ENCODE results near the gene TLE7. TPM values are rescaled to one million over a fixed set of nuclear protein-coding genes. Genes with fewer than 3 reads are reported as not detected.
A peak's percentile ranks its signal among the peaks of the same experiment; 100 is the strongest.

Gene TLE7
- total RNA-seq, 1 experiment from 2014 or later: not detected

DNA sequence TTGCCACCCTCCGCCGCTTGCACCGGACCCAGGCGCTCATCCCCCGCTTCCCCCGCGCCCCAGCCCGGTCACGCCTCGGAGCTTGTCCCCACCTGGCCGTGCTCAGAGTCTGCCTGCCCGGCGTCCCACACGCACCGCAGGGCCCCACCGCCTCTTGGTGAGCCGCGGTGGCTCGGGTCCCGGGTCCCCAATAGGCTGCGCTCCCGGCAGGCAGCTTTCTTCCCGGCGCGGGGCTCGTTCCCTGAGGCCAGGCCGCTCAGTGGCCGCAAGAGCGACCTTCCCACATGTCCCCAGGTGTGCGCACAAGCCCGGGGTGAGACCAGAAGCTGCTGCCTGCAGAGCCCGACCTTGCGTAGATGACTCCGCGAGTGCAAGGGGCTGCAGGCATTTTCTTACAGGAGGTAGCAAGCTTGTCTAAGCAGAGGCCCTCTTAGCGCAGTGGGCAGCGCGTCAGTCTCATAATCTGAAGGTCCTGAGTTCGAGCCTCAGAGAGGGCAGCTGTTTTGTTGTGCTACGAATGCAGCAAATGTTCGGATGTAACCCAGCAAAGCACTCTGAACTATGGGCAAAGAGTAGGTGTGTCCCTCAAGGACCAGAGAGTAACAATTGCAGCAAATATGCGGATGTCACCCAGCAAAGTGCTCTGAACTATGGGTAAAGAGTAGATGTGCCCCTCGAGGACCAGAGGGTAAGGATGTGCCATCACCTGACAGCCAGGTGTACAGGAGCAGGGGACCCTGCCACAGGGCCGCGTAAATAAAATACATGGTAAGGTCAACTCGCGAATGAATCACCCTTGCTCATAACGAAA is 15.6 kb downstream of the TLE7 start:
- no peaks in the 10 kb centered on the region for H3K9me3 Mint-ChIP-seq (ENCODE audit: low read depth, unreplicated experiment)
- no TSS peak for BruUV-seq (replicated peaks)
- peak overlapping the region; percentile 95 for H3K27ac Mint-ChIP-seq (ENCODE audit: unreplicated experiment)
- peaks cover 14% of the 10 kb centered on the region for H3K4me1 Mint-ChIP-seq (ENCODE audit: low read depth, unreplicated experiment)
- peaks cover 71% of the 10 kb centered on the region for H3K27me3 Mint-ChIP-seq (ENCODE audit: unreplicated experiment)
- peaks cover 12% of the 10 kb centered on the region for H3K36me3 Mint-ChIP-seq (ENCODE audit: insufficient read depth, unreplicated experiment)
- TF ChIP-seq, protein P1, sequence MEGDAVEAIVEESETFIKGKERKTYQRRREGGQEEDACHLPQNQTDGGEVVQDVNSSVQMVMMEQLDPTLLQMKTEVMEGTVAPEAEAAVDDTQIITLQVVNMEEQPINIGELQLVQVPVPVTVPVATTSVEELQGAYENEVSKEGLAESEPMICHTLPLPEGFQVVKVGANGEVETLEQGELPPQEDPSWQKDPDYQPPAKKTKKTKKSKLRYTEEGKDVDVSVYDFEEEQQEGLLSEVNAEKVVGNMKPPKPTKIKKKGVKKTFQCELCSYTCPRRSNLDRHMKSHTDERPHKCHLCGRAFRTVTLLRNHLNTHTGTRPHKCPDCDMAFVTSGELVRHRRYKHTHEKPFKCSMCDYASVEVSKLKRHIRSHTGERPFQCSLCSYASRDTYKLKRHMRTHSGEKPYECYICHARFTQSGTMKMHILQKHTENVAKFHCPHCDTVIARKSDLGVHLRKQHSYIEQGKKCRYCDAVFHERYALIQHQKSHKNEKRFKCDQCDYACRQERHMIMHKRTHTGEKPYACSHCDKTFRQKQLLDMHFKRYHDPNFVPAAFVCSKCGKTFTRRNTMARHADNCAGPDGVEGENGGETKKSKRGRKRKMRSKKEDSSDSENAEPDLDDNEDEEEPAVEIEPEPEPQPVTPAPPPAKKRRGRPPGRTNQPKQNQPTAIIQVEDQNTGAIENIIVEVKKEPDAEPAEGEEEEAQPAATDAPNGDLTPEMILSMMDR (IDR thresholded peaks at IDR 0.05; ENCODE audit: unreplicated experiment): no peak
- CTCF ChIA-PET: interaction anchor here (1.4 to 2.0 kb wide), 2 partner anchors 14 to 103 kb away, joined by 3 to 8 read pairs; no protein-coding TSS in a partner anchor
- intact Hi-C loops (cut with micrococcal nuclease; ENCODE audit: unreplicated experiment): loop anchor here (5.0 kb wide), 1 partner anchor 56 kb away; no protein-coding TSS in a partner anchor
- peak; percentile 78 for DNase-seq
- peak overlapping the region; percentile 72 for H3K4me3 Mint-ChIP-seq (ENCODE audit: low read depth, unreplicated experiment)

- BruUV-seq (replicated peaks): no TSS peak
- CTCF ChIA-PET: interaction anchor here (2.0 kb wide), 1 partner anchor 13 kb away, joined by 8 read pairs; no protein-coding TSS in a partner anchor
- no peak for DNase-seq
- Mint-ChIP-seq H3K27me3 (ENCODE audit: unreplicated experiment) (peaks cover 71% of the 10 kb centered on the region), H3K36me3 (ENCODE audit: insufficient read depth, unreplicated experiment) (peaks cover 12% of the 10 kb centered on the region), H3K9me3 (ENCODE audit: low read depth, unreplicated experiment) (no peaks in the 10 kb centered on the region), H3K27ac (ENCODE audit: unreplicated experiment) (no peak overlapping the region), H3K4me1 (ENCODE audit: low read depth, unreplicated experiment) (peaks cover 14% of the 10 kb centered on the region), H3K4me3 (ENCODE audit: low read depth, unreplicated experiment) (peak overlapping the region; percentile 72)
- TF ChIP-seq, protein P1 (IDR thresholded peaks at IDR 0.05; ENCODE audit: unreplicated experiment): no peak
- intact Hi-C loops (cut with micrococcal nuclease; ENCODE audit: unreplicated experiment): loop anchor here (5.0 kb wide), 1 partner anchor 57 kb away; no protein-coding TSS in a partner anchor
Measured at GRCh38 chr16:71425746-71426068, 16.1 kb downstream of the TLE7 start.

DNA sequence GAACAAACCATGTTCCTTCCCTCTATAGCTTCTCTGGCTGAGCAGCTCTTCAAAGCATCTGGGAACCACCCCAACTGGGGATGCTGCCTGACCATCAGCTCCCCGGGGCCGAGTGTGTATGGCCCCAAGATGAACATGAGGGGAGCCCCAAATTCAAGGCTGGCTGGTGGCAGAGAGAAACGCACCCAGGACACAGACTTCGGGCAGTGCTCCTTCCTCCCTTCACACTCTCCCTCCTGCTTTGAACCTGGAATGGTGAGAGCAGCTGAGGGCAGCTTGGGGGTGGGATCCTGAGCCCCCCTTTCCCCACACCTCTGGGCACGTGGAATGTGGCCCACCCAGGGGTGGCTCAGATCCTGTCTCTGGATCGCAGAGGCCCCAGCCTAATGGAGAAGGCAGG is 17.2 kb downstream of the TLE7 start:
- TF ChIP-seq, protein P1 (IDR thresholded peaks at IDR 0.05; ENCODE audit: unreplicated experiment): no peak
- CTCF ChIA-PET: interaction anchor here (0.6 kb wide), 1 partner anchor 43 kb away, joined by 3 read pairs; no protein-coding TSS in a partner anchor
- Mint-ChIP-seq H3K27me3 (ENCODE audit: unreplicated experiment) (peaks cover 73% of the 10 kb centered on the region), H3K36me3 (ENCODE audit: insufficient read depth, unreplicated experiment) (peaks cover 12% of the 10 kb centered on the region), H3K4me3 (ENCODE audit: low read depth, unreplicated experiment) (no peak overlapping the region), H3K27ac (ENCODE audit: unreplicated experiment) (no peak overlapping the region), H3K9me3 (ENCODE audit: low read depth, unreplicated experiment) (no peaks in the 10 kb centered on the region), H3K4me1 (ENCODE audit: low read depth, unreplicated experiment) (peaks cover 14% of the 10 kb centered on the region)
- BruUV-seq (replicated peaks): no TSS peak
- no peak for DNase-seq
- intact Hi-C loops (cut with micrococcal nuclease; ENCODE audit: unreplicated experiment): loop anchor here (5.0 kb wide), 1 partner anchor 58 kb away; no protein-coding TSS in a partner anchor

GRCh38 chr16:71423865-71424264 is 18.0 kb downstream of the TLE7 start:
- Mint-ChIP-seq H3K27me3 (ENCODE audit: unreplicated experiment) (peaks cover 73% of the 10 kb centered on the region), H3K36me3 (ENCODE audit: insufficient read depth, unreplicated experiment) (peaks cover 12% of the 10 kb centered on the region), H3K9me3 (ENCODE audit: low read depth, unreplicated experiment) (no peaks in the 10 kb centered on the region), H3K4me3 (ENCODE audit: low read depth, unreplicated experiment) (no peak overlapping the region), H3K27ac (ENCODE audit: unreplicated experiment) (no peak overlapping the region), H3K4me1 (ENCODE audit: low read depth, unreplicated experiment) (peaks cover 14% of the 10 kb centered on the region)
- BruUV-seq (replicated peaks): no TSS peak
- TF ChIP-seq, protein P1 (IDR thresholded peaks at IDR 0.05; ENCODE audit: unreplicated experiment): no peak
- DNase-seq: no peak
- CTCF ChIA-PET: no interaction called here
- intact Hi-C loops (cut with micrococcal nuclease; ENCODE audit: unreplicated experiment): no loop called here
